ENCODE data around the gene COL4A6.

Gene COL4A6

GRCh38 chrX:108221301-108221864, 216.8 kb downstream of the COL4A6 start:
- no peak overlapping the region for H3K4me2 ChIP-seq (ENCODE audit: low read depth, low read length, poor library complexity, severe bottlenecking)
- no peak overlapping the region for H2AFZ ChIP-seq (ENCODE audit: low read depth, low read length, severe bottlenecking)
- no peaks in the 10 kb centered on the region for H3K27me3 ChIP-seq (ENCODE audit: low read length)
- no peak overlapping the region for H3K9ac ChIP-seq (ENCODE audit: low read length)
- H3K36me3 ChIP-seq (ENCODE audit: low read length): no peaks in the 10 kb centered on the region
- no peaks in the 10 kb centered on the region for H3K79me2 ChIP-seq (ENCODE audit: insufficient read depth, low read length)
- no peaks in the 10 kb centered on the region for H4K20me1 ChIP-seq (ENCODE audit: low read depth, low read length)
- no peaks in the 10 kb centered on the region for H3K9me3 ChIP-seq (ENCODE audit: insufficient read depth, low read length)
- H3F3A ChIP-seq (ENCODE audit: insufficient read depth): no peaks in the 10 kb centered on the region
- no peak overlapping the region for H3K27ac ChIP-seq (ENCODE audit: low read depth, low read length)
- H3K9me2 ChIP-seq (replicated peaks; ENCODE audit: insufficient read depth, low read length): no peaks in the 10 kb centered on the region
- TF ChIP-seq EZH2phosphoT487 (conservative IDR thresholded peaks at IDR 0.05; ENCODE audit: low read length): no peak
- TF ChIP-seq CTCF (IDR thresholded peaks at IDR 0.05; ENCODE audit: insufficient read depth, low read length, poor library complexity, severe bottlenecking): no peak
- H3K4me3 ChIP-seq (ENCODE audit: insufficient read depth, low read length, poor library complexity, severe bottlenecking): no peak overlapping the region

DNA sequence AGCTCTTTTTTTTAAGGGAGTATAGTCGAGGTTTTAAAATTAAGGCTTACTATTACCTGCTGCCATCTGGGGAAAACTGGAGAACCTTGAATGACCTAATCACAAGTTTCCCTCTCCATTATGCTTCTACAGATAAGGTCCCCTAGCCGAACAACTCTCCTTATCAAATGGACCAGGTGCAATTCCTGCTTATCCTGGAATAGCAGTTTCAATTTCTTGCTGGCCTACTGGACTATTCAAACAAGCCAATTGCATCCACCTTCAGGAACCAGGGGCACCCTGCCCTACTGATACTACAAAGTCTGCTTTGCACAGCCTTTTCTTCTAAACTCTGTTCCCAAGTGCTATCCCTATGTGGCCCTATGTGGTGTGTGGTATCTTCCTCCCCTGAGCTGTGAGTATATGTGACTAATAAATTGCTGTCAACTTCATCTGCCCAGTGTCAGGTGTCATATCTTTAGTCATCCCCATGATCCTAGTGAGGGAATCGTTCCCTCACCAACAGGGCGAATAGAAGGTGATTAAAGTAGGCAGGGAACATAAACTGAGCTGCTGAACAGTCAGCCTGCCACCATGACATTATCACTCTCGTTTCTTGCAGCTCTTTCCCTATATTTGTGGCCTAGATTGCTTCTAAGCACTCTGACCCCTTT, 218.1 kb downstream of the COL4A6 start:
- Histone ChIP-seq H4K20me1 (ENCODE audit: low read depth, low read length) (no peaks in the 10 kb centered on the region), H3K27me3 (ENCODE audit: low read length) (no peaks in the 10 kb centered on the region), H3K36me3 (ENCODE audit: low read length) (no peaks in the 10 kb centered on the region), H3K9me2 (replicated peaks; ENCODE audit: insufficient read depth, low read length) (no peaks in the 10 kb centered on the region), H2AFZ (ENCODE audit: low read depth, low read length, severe bottlenecking) (no peak overlapping the region), H3K4me2 (ENCODE audit: low read depth, low read length, poor library complexity, severe bottlenecking) (no peak overlapping the region), H3K79me2 (ENCODE audit: insufficient read depth, low read length) (no peaks in the 10 kb centered on the region), H3K9me3 (ENCODE audit: insufficient read depth, low read length) (no peaks in the 10 kb centered on the region), H3F3A (ENCODE audit: insufficient read depth) (no peaks in the 10 kb centered on the region), H3K27ac (ENCODE audit: low read depth, low read length) (no peak overlapping the region), H3K9ac (ENCODE audit: low read length) (no peak overlapping the region), H3K4me3 (ENCODE audit: insufficient read depth, low read length, poor library complexity, severe bottlenecking) (no peak overlapping the region)
- TF ChIP-seq EZH2phosphoT487 (conservative IDR thresholded peaks at IDR 0.05; ENCODE audit: low read length) (no peak), CTCF (IDR thresholded peaks at IDR 0.05; ENCODE audit: insufficient read depth, low read length, poor library complexity, severe bottlenecking) (no peak)

GRCh38 chrX:108217876-108218275, 220.3 kb downstream of the COL4A6 start:
- Histone ChIP-seq H3K4me2 (ENCODE audit: low read depth, low read length, poor library complexity, severe bottlenecking) (no peak overlapping the region), H3K36me3 (ENCODE audit: low read length) (no peaks in the 10 kb centered on the region), H3K9me3 (ENCODE audit: insufficient read depth, low read length) (no peaks in the 10 kb centered on the region), H3K4me3 (ENCODE audit: insufficient read depth, low read length, poor library complexity, severe bottlenecking) (no peak overlapping the region), H3F3A (ENCODE audit: insufficient read depth) (no peaks in the 10 kb centered on the region), H4K20me1 (ENCODE audit: low read depth, low read length) (no peaks in the 10 kb centered on the region), H3K9ac (ENCODE audit: low read length) (no peak overlapping the region), H3K27ac (ENCODE audit: low read depth, low read length) (no peak overlapping the region), H3K27me3 (ENCODE audit: low read length) (no peaks in the 10 kb centered on the region), H2AFZ (ENCODE audit: low read depth, low read length, severe bottlenecking) (no peak overlapping the region), H3K9me2 (replicated peaks; ENCODE audit: insufficient read depth, low read length) (no peaks in the 10 kb centered on the region), H3K79me2 (ENCODE audit: insufficient read depth, low read length) (no peaks in the 10 kb centered on the region)
- no peak for TF ChIP-seq EZH2phosphoT487 (conservative IDR thresholded peaks at IDR 0.05; ENCODE audit: low read length)
- no peak for TF ChIP-seq CTCF (IDR thresholded peaks at IDR 0.05; ENCODE audit: insufficient read depth, low read length, poor library complexity, severe bottlenecking)
